Skeletal muscle tissue (tissue), 4 donors: Measurements from ENCODE around the gene OBSCN. TPM values are rescaled to one million over a fixed set of nuclear protein-coding genes. Genes with fewer than 3 reads are reported as not detected.

Source experiments
- H3K27ac ChIP-seq: one replicate; pipeline ENCODE4 v1.7.0; 2013; ENCODE audit warnings: mild to moderate bottlenecking, low read depth, low read length, inconsistent platforms
- H3K27me3 ChIP-seq, 3 donors: one replicate each; pipeline ENCODE4 v1.7.0; 2013; ENCODE audit warnings: low read length in 3 of 3; ENCODE audit not compliant: control insufficient read depth in 3 of 3, insufficient read depth in 3 of 3
- H3K36me3 ChIP-seq, 3 donors: one replicate each; pipeline ENCODE4 v1.7.0; 2013; ENCODE audit warnings: low read length in 3 of 3; ENCODE audit not compliant: control insufficient read depth in 3 of 3, insufficient read depth in 3 of 3
- H3K4me1 ChIP-seq, 3 donors: one replicate each; pipeline ENCODE4 v1.7.0; 2013; ENCODE audit warnings: low read length in 3 of 3, mild to moderate bottlenecking in 3 of 3; ENCODE audit not compliant: control insufficient read depth in 3 of 3, insufficient read depth in 3 of 3
- H3K4me3 ChIP-seq, 3 donors: one replicate each; pipeline ENCODE4 v1.7.0; 2013; ENCODE audit warnings: low read length in 3 of 3
- H3K9ac ChIP-seq, 3 donors: one replicate each; pipeline ENCODE4 v1.7.0; 2013; ENCODE audit warnings: low read length in 3 of 3, mild to moderate bottlenecking in 3 of 3, moderate library complexity in 2 of 3, low read depth in 1 of 3
- H3K9me3 ChIP-seq, 3 donors: one replicate each; pipeline ENCODE4 v1.7.0; 2013; ENCODE audit warnings: low read length in 3 of 3; ENCODE audit not compliant: control insufficient read depth in 3 of 3
- total RNA-seq: library from RNA; depleted of rRNA; stranded (reverse); fragments of >200 nt; gene quantifications from one replicate; pipeline ENCODE4 v1.2.3, GENCODE V29; 2014
- donor health status: Osteomylitis.

Gene OBSCN
- total RNA-seq, 1 donor from 2014 or later = 460 TPM

DNA sequence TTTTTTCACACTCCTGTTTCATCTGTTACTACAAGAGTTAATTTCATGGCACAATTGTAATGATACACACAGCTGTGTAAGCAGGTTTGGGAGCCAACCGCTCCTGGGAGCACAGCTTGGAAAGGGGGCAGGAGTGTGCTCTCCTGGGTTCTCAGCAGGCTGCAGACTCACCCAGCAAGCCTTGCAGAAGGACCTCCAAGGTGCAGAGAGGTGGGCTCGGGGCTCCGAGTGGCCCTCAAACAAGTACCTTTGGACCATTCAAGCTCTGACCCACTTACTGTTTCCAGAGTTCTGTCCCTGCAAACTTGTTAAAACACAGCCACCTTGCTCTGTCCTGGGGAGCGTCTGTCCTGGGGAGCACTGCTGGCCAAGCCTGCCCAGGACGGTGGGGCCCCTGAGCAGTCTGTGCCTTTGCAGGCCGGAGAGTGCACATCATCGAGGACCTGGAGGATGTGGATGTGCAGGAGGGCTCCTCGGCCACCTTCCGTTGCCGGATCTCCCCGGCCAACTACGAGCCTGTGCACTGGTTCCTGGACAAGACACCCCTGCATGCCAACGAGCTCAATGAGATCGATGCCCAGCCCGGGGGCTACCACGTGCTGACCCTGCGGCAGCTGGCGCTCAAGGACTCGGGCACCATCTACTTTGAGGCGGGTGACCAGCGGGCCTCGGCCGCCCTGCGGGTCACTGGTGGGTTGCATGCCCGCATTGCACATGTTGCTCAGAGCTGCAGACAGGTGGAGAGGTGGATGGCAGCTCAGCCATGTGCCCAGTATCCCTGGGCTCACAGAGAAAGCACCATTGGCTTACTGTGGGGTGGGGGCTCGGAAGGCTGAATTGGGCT lies 78.0 kb downstream of the OBSCN start:
- H3K4me3 ChIP-seq = no peak overlapping the region
- H3K27me3 ChIP-seq = no peaks in the 10 kb centered on the region
- H3K36me3 ChIP-seq = peaks cover 88 to 95% (median 93%) of the 10 kb centered on the region in 3 donors
- no peak overlapping the region for H3K27ac ChIP-seq
- no peak overlapping the region for H3K9ac ChIP-seq
- H3K4me1 ChIP-seq = peaks cover 2 to 27% (median 20%) of the 10 kb centered on the region in 3 donors
- no peaks in the 10 kb centered on the region for H3K9me3 ChIP-seq

DNA sequence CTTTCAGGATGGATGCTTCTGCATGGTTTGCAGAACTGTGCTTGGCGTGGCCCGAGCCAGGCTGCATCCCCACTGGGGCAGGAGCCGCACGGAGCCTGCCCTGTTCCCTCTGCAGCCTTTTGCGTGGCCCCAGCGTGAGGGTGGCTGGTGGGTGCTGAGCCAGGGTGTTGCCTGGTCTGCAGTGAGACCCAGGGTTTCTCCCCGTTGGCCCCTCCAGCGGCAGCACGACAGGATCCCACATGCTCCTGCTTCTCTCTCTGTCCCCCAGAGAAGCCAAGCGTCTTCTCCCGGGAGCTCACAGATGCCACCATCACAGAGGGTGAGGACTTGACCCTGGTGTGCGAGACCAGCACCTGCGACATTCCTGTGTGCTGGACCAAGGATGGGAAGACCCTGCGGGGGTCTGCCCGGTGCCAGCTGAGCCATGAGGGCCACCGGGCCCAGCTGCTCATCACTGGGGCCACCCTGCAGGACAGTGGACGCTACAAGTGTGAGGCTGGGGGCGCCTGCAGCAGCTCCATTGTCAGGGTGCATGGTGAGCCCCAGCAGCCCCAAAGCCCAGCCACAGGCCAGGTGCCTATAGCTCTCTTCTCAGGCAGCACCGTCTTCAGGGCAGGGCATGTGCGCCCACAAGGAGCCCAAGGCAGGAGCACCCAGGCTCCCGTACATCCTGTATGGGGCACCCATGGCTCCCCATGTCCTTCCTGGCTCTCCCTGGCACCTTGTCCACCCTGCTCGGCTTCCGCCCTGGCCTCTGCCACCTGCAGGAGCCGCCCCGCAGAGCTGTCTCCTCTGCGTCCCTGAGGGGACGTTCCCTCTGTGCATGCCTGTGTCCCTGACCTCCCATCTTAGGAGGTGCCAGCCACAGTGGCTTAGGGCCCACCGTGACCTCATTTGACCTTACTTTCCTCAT lies 78.9 kb downstream of the OBSCN start:
- H3K9me3 ChIP-seq = no peaks in the 10 kb centered on the region
- peaks cover 87 to 95% (median 93%) of the 10 kb centered on the region in 3 donors for H3K36me3 ChIP-seq
- H3K9ac ChIP-seq = no peak overlapping the region
- H3K27ac ChIP-seq = no peak overlapping the region
- H3K27me3 ChIP-seq = no peaks in the 10 kb centered on the region
- peaks cover 2 to 19% (median 12%) of the 10 kb centered on the region in 3 donors for H3K4me1 ChIP-seq
- no peak overlapping the region for H3K4me3 ChIP-seq

DNA sequence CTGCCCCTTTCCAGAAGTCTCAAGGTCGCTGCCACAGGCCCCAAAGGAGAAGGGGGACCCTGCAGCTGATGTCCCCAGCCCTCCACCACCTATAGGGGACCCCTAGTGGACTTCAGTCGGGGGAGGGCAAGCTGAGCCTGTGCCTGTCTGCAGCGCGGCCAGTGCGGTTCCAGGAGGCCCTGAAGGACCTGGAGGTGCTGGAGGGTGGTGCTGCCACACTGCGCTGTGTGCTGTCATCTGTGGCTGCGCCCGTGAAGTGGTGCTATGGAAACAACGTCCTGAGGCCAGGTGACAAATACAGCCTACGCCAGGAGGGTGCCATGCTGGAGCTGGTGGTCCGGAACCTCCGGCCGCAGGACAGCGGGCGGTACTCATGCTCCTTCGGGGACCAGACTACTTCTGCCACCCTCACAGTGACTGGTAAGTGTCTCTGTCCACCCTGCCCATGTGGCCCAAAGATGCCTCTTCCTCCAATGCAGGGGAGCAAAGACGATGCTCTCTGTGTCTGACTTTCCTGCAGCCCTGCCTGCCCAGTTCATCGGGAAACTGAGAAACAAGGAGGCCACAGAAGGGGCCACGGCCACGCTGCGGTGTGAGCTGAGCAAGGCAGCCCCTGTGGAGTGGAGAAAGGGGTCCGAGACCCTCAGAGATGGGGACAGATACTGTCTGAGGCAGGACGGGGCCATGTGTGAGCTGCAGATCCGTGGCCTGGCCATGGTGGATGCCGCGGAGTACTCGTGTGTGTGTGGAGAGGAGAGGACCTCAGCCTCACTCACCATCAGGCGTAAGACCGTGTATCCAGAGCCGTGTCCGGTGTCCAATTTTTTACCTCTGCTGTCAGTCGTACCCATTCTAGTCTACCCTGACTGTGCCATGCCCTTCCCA lies 79.9 kb downstream of the OBSCN start:
- Histone ChIP-seq H3K36me3 (peaks cover 91 to 95% (median 93%) of the 10 kb centered on the region in 3 donors), H3K4me3 (no peak overlapping the region), H3K27ac (no peak overlapping the region), H3K27me3 (no peaks in the 10 kb centered on the region), H3K9me3 (no peaks in the 10 kb centered on the region), H3K4me1 (peaks cover 2 to 12% (median 4%) of the 10 kb centered on the region in 3 donors), H3K9ac (no peak overlapping the region)

DNA sequence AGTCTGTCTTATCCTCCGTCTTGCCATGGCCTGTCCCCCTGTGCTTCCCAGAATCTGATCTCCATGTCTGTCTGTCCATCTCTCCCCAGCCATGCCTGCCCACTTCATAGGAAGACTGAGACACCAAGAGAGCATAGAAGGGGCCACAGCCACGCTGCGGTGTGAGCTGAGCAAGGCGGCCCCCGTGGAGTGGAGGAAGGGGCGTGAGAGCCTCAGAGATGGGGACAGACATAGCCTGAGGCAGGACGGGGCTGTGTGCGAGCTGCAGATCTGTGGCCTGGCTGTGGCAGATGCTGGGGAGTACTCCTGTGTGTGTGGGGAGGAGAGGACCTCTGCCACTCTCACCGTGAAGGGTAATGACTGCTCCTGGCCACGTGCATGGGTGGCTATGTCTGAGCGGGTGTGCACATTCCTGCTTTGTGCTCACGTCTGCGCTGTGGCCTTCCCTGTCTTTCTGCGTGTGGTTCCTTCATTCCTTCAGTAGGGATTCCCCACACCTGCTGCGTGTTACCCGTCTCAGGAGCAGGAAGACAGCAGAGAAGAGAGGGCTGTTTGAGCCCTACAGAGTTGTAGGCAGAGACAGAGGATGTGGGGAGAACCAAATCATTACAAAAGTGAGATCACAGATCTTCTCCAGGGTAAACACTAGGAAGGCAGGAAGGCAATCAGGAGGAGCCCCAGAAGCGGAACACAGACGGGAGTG lies 80.8 kb downstream of the OBSCN start:
- H3K36me3 ChIP-seq = peaks cover 91 to 95% (median 93%) of the 10 kb centered on the region in 3 donors
- H3K27me3 ChIP-seq = no peaks in the 10 kb centered on the region
- H3K9ac ChIP-seq = no peak overlapping the region
- no peaks in the 10 kb centered on the region for H3K9me3 ChIP-seq
- no peak overlapping the region for H3K27ac ChIP-seq
- H3K4me3 ChIP-seq = no peak overlapping the region
- peaks cover 2 to 4% (median 2%) of the 10 kb centered on the region in 3 donors for H3K4me1 ChIP-seq

DNA sequence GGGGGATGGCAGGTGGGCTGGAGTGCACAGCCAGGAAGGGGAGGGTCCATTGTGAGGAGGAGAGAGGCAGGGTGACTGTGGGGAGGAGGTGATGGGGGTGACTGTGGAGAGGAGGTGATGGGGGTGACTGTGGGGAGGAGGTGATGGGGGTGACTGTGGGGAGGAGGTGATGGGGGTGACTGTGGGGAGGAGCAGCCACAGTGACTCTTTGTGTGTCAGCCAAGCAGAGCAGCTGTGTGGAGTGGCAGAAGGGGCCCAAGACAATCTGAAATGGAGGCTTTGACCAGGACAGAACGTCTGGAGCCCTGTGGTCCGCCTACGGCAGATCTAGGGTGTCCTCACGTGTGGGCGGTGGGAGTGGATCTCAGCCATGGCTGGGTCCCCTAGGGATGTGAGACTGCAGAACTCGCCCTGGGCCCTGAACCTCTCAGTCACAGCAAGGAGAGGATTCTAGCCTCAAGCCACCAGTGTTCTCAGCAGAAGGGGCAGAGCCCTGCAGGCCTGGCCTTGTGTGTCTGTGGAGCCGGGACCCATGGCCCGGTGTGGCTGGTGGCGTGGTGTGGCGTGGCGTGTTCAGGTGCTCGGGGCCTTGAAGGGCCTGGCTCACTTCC lies 81.5 kb downstream of the OBSCN start:
- no peaks in the 10 kb centered on the region for H3K9me3 ChIP-seq
- no peak overlapping the region for H3K4me3 ChIP-seq
- no peaks in the 10 kb centered on the region for H3K4me1 ChIP-seq
- no peaks in the 10 kb centered on the region for H3K27me3 ChIP-seq
- peaks cover 92 to 95% (median 93%) of the 10 kb centered on the region in 3 donors for H3K36me3 ChIP-seq
- no peak overlapping the region for H3K9ac ChIP-seq
- no peak overlapping the region for H3K27ac ChIP-seq

DNA sequence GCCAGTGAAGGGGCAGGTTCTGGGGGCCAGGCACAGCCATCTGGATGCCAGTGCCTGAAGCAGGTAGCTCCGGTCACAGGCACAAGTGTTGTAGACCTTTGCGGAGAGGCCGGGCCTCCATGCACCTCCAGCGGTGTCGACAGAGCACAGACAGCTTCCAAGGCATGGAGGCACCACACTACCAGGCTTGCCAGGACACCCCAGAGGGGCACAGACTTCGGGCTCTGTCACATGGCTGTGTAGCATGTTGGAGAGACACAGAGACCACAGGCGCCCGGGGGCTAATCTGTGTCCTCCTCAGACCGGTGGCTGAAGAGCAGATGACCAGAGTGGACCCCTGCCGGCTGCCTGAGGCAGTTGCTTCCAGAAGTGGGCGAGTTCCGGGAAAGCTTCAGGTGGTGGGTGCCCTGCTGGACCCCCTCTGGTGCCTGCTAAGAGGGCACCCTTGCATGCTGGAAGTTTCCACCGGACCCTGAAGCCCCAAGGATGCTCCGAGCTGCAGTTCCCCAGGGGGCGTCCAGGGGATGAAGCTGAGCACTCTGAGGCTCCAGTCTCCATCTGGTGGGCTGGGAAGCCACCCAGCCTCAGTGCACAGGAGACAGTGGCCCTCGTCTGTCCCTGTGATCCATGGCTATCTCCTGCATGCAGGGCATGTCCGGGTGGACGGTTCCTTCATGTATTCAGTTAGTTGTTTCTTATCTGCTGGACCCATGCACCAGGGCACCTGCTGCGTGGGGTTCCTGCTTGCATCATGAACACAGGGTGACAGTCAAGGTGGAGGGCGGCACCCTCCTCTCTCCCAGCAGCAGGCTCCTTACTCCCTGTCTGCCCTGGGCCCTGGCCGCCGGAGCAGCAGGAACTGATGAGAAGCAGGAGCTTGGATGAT lies 82.4 kb downstream of the OBSCN start:
- Histone ChIP-seq H3K9me3 (no peaks in the 10 kb centered on the region), H3K4me3 (no peak overlapping the region), H3K27ac (no peak overlapping the region), H3K4me1 (no peaks in the 10 kb centered on the region), H3K9ac (no peak overlapping the region), H3K36me3 (peaks cover 96 to 99% (median 98%) of the 10 kb centered on the region in 3 donors), H3K27me3 (no peaks in the 10 kb centered on the region)

DNA sequence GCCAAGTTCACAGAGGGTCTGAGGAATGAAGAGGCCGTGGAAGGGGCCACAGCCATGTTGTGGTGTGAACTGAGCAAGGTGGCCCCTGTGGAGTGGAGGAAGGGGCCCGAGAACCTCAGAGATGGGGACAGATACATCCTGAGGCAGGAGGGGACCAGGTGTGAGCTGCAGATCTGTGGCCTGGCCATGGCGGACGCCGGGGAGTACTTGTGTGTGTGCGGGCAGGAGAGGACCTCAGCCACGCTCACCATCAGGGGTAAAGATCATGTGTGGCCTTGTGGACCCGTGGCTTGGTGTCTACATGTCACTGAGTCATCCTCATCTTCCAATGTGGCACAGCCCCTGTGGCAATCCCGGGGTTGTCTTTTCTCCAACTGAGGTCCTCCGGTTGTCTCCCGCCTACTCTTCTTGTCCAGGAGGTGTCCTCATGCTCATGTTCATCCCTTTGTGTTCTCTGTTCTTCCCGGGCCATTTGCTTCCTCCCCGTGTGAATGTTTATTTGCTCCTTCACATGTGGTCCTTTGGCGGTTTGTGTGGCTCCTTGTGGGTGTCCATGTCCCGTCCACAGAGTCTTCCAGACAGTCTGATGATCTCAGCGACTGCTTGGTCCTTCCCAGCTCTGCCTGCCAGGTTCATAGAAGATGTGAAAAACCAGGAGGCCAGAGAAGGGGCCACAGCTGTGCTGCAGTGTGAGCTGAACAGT lies 84.2 kb downstream of the OBSCN start:
- Histone ChIP-seq H3K27me3 (no peaks in the 10 kb centered on the region), H3K4me1 (no peaks in the 10 kb centered on the region), H3K36me3 (peaks cover 91 to 99% (median 95%) of the 10 kb centered on the region in 3 donors), H3K4me3 (no peak overlapping the region), H3K27ac (no peak overlapping the region), H3K9ac (peak overlapping the region in 1 of 3 donors; percentile 8), H3K9me3 (no peaks in the 10 kb centered on the region)

DNA sequence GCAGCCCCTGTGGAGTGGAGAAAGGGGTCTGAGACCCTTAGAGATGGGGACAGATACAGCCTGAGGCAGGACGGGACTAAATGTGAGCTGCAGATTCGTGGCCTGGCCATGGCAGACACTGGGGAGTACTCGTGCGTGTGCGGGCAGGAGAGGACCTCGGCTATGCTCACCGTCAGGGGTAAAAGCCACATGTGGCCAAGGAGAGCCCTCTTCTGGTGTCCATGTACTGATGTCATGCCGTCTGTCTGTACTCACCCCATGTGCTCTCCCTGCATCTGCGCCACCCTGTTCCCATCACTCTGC lies 84.7 kb downstream of the OBSCN start:
- no peak overlapping the region for H3K27ac ChIP-seq
- no peaks in the 10 kb centered on the region for H3K27me3 ChIP-seq
- H3K9ac ChIP-seq = no peak overlapping the region
- peaks cover 90 to 99% (median 96%) of the 10 kb centered on the region in 3 donors for H3K36me3 ChIP-seq
- H3K4me1 ChIP-seq = no peaks in the 10 kb centered on the region
- H3K4me3 ChIP-seq = no peak overlapping the region
- H3K9me3 ChIP-seq = no peaks in the 10 kb centered on the region
